ENCODE results near the gene RCOR2.

- no peak for TF ChIP-seq CTCF (IDR thresholded peaks at IDR 0.05)
- no peak for TF ChIP-seq POLR2A (IDR thresholded peaks at IDR 0.05; ENCODE audit: low read depth)
- no peak for TF ChIP-seq POLR2AphosphoS5 (IDR thresholded peaks at IDR 0.05)
These were observed 23.8 kb upstream of the RCOR2 start for GRCh38 chr11:63940786-63941185.

All from esophagus muscularis mucosa (tissue), 3 donors.